Measurements from ENCODE around the gene KPNA2.

GRCh38 chr17:68080411-68081150 lies 45.0 kb downstream of the KPNA2 start:
- no peak for TF ChIP-seq CTCF (conservative IDR thresholded peaks at IDR 0.05 in 1 of 2, IDR thresholded peaks at IDR 0.05 in 1 of 2; ENCODE audit: extremely low read depth in 1 of 2, insufficient read depth in 1 of 2, low read depth in 1 of 2, low read length in 2 of 2)
- TF ChIP-seq EZH2 (IDR thresholded peaks at IDR 0.05; ENCODE audit: borderline replicate concordance, low read length), result no peak
